B cell (primary cell): ENCODE measurements around the gene SEMA4F. TPM values are rescaled to one million over a fixed set of nuclear protein-coding genes. Genes with fewer than 3 reads are reported as not detected.

ENCODE experiments used
- ATAC-seq: fragments of 200-7000 bp; cut with Tn5 transposase; one replicate; pipeline ENCODE4 v1.10.0; 2021; ENCODE audit warnings: low read depth, mild to moderate bottlenecking, moderate number of reproducible peaks, moderate library complexity
- CTCF ChIA-PET: fragments of 350-600 bp; sonication (Branson Sonifier 250); formaldehyde crosslinking; loops from one replicate; lab custom pipeline; 2021; ENCODE audit warnings: antibody characterized with exemption, inconsistent platforms; lab: Charles Lee
- POLR2A ChIA-PET: fragments of 350-600 bp; sonication (Branson Sonifier 250); formaldehyde crosslinking; loops from one replicate; lab custom pipeline; 2021; ENCODE audit warnings: antibody characterized with exemption; lab: Charles Lee
- DNase-seq: peaks from one replicate; pipeline ENCODE4 v3.0.0; 2013
- H2AFZ ChIP-seq: 2 replicates; pipeline ENCODE4 v1.6.1; 2012; ENCODE audit warnings: mild to moderate bottlenecking, low read depth, low read length; ENCODE audit not compliant: insufficient read depth, poor library complexity, severe bottlenecking
- H3K27ac ChIP-seq, 2 donors: 1 replicate in 1 of 2; 2 replicates in 1 of 2; pipeline ENCODE4 v1.5.1; 2012 to 2013; ENCODE audit warnings: low read length in 2 of 2, mild to moderate bottlenecking in 2 of 2, moderate library complexity in 1 of 2
- H3K27me3 ChIP-seq, 4 experiments: fragments of 200-600 bp in 1 of 4; sonication (generic) in 1 of 4; replicated peaks in 1 of 4; 1 replicate in 2 of 4; 2 replicates in 2 of 4; pipeline versions ENCODE4 v1.6.1 to v1.7.0; 2013 to 2016; ENCODE audit warnings: low read length in 3 of 4, mild to moderate bottlenecking in 2 of 4, mixed read lengths in 1 of 4, moderate library complexity in 1 of 4; ENCODE audit not compliant: insufficient read depth in 4 of 4, control insufficient read depth in 3 of 4; ENCODE audit errors: control extremely low read depth in 1 of 4
- H3K36me3 ChIP-seq, 2 experiments: replicated peaks in 1 of 2; 1 replicate in 1 of 2; 2 replicates in 1 of 2; pipeline versions ENCODE4 v1.6.1 to v1.7.1; 2013; ENCODE audit warnings: low read length in 1 of 2; ENCODE audit not compliant: insufficient read depth in 2 of 2, control insufficient read depth in 1 of 2; ENCODE audit errors: control extremely low read depth in 1 of 2, extremely low read depth in 1 of 2
- H3K4me1 ChIP-seq, 2 donors: fragments of 200-600 bp in 1 of 2; sonication (generic) in 1 of 2; 1 replicate in 1 of 2; 2 replicates in 1 of 2; pipeline versions ENCODE4 v1.5.1 to v1.6.1; 2013 to 2017; ENCODE audit warnings: low read length in 2 of 2; ENCODE audit not compliant: control insufficient read depth in 2 of 2, insufficient read depth in 2 of 2
- H3K4me2 ChIP-seq: replicated peaks from 2 replicates; pipeline ENCODE3; 2012; ENCODE audit warnings: mild to moderate bottlenecking, low read depth, low read length; ENCODE audit not compliant: poor library complexity, severe bottlenecking
- H3K4me3 ChIP-seq, 5 experiments: fragments of 200-600 bp in 1 of 5; sonication (generic) in 1 of 5; 1 replicate in 3 of 5; 2 replicates in 2 of 5; pipeline versions ENCODE4 v1.5.1 to v1.7.0; 2011 to 2016; ENCODE audit warnings: low read length in 4 of 5, mild to moderate bottlenecking in 4 of 5, low read depth in 2 of 5, control low read depth in 1 of 5, moderate library complexity in 1 of 5; ENCODE audit not compliant: insufficient read depth in 1 of 5; ENCODE audit errors: control extremely low read depth in 1 of 5, extremely low read depth in 1 of 5
- H3K79me2 ChIP-seq: fragments of 200-600 bp; sonication (generic); one replicate; pipeline ENCODE4 v1.6.0; 2016; ENCODE audit warnings: low read length; ENCODE audit not compliant: control insufficient read depth, insufficient read depth
- H3K9ac ChIP-seq: fragments of 200-600 bp; sonication (generic); 2 replicates; pipeline ENCODE4 v1.6.1; 2017; ENCODE audit warnings: mild to moderate bottlenecking, low read length, moderate library complexity
- H3K9me3 ChIP-seq, 3 donors: one replicate each; pipeline versions ENCODE4 v1.6.1 to v1.7.1; 2013; ENCODE audit warnings: low read length in 2 of 3; ENCODE audit not compliant: control insufficient read depth in 2 of 3, insufficient read depth in 1 of 3; ENCODE audit errors: control extremely low read depth in 1 of 3
- H4K20me1 ChIP-seq: 2 replicates; pipeline ENCODE4 v1.6.0; 2012; ENCODE audit warnings: mild to moderate bottlenecking, low read length; ENCODE audit not compliant: insufficient read depth, control insufficient read depth, poor library complexity, severe bottlenecking
- H3K27ac Mint-ChIP-seq: one replicate; pipeline ENCODE4 v1.8.0; 2021; ENCODE audit warnings: mixed read lengths
- H3K27me3 Mint-ChIP-seq: one replicate; pipeline ENCODE4 v1.8.0; 2021; ENCODE audit warnings: mixed read lengths
- H3K4me1 Mint-ChIP-seq: one replicate; pipeline ENCODE4 v1.8.0; 2021; ENCODE audit warnings: mixed read lengths
- H3K4me3 Mint-ChIP-seq: one replicate; pipeline ENCODE4 v1.8.0; 2021; ENCODE audit warnings: mixed read lengths
- H3K9me3 Mint-ChIP-seq: one replicate; pipeline ENCODE4 v1.8.0; 2022; ENCODE audit warnings: mixed read lengths; ENCODE audit not compliant: insufficient read depth
- EZH2 ChIP-seq: IDR thresholded peaks from 2 replicates; pipeline ENCODE4 v1.6.1; 2012; ENCODE audit warnings: borderline replicate concordance, low read depth, mild to moderate bottlenecking, moderate library complexity, low read length; ENCODE audit not compliant: insufficient read depth, poor library complexity, severe bottlenecking
- WGBS: methylation state at CpG from one replicate; pipeline ENCODE4 v1.1.5; 2013; ENCODE audit warnings: missing lambda C conversion rate; ENCODE audit not compliant: insufficient coverage; 5-methylcytosine and 5-hydroxymethylcytosine counted together
- intact Hi-C: fragments of 100-400 bp; cut with micrococcal nuclease; formaldehyde crosslinking; loops from one replicate; pipeline ENCODE4 v1.10.0; 2022
- polyA plus RNA-seq: library from polyadenylated mRNA; depleted of rRNA; stranded (reverse); fragments of >200 nt; gene quantifications from 2 replicates; pipeline ENCODE4 v1.2.3, GENCODE V29; 2012
- total RNA-seq, 2 donors: library from RNA; stranded (reverse); fragments of 120-200 nt in 1 of 2; gene quantifications; 1 replicate in 1 of 2; 2 replicates in 1 of 2; pipeline versions ENCODE4 v1.2.3 to v1.2.4, GENCODE V29; 2013 to 2022
- TF ChIP-seq, protein P1 (sequence below): fragments of 200-600 bp; IDR thresholded peaks from one replicate; pipeline ENCODE4 v1.8.0; 2022; ENCODE audit warnings: antibody characterized with exemption, mild to moderate bottlenecking

The SEMA4F gene
- total and polyA plus RNA-seq, 2 donors (not counting 1 experiment from before 2014, with no cell fraction given), result 5.4 to 19.3 TPM

DNA sequence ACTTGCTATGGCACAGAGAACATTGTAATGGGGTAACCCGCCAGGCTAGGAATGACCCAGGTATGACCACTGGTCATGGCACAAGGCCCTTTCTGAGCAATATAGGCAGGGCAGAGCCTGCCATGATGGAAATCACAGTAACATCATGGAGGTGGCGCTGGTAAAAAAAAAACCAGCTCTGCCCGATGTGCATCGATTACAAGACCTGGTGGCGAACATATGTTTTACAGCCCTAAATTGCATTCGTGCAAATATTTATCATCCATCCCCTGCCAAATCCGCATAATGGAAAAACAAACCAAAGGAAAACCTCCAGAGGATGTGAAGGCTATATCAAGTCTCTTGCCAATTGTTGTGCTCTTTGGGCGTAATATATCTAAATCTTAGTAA is 60.6 kb downstream of the SEMA4F start:
- POLR2A ChIA-PET, result interaction anchor here (0.9 to 1.4 kb wide), 2 partner anchors 120 to 122 kb away, joined by 3 read pairs; no protein-coding TSS in a partner anchor
- TF ChIP-seq, protein P1, sequence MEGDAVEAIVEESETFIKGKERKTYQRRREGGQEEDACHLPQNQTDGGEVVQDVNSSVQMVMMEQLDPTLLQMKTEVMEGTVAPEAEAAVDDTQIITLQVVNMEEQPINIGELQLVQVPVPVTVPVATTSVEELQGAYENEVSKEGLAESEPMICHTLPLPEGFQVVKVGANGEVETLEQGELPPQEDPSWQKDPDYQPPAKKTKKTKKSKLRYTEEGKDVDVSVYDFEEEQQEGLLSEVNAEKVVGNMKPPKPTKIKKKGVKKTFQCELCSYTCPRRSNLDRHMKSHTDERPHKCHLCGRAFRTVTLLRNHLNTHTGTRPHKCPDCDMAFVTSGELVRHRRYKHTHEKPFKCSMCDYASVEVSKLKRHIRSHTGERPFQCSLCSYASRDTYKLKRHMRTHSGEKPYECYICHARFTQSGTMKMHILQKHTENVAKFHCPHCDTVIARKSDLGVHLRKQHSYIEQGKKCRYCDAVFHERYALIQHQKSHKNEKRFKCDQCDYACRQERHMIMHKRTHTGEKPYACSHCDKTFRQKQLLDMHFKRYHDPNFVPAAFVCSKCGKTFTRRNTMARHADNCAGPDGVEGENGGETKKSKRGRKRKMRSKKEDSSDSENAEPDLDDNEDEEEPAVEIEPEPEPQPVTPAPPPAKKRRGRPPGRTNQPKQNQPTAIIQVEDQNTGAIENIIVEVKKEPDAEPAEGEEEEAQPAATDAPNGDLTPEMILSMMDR, result no peak
- no peak for TF ChIP-seq EZH2
- H4K20me1 ChIP-seq, result no peaks in the 10 kb centered on the region
- peaks cover 0 to 20% (median 18%) of the 10 kb centered on the region in 4 experiments for H3K27me3 ChIP-seq
- Mint-ChIP-seq H3K9me3 (no peaks in the 10 kb centered on the region), H3K27me3 (peaks cover 12% of the 10 kb centered on the region), H3K27ac (no peak overlapping the region), H3K4me3 (no peak overlapping the region), H3K4me1 (peaks cover 7% of the 10 kb centered on the region)
- no peak overlapping the region for H3K4me2 ChIP-seq
- intact Hi-C loops, result loop anchor here (1.0 to 5.0 kb wide), 3 partner anchors 24 to 162 kb away; no protein-coding TSS in a partner anchor
- H3K9ac ChIP-seq, result no peak overlapping the region
- H3K4me1 ChIP-seq, result peaks cover 4 to 6% of the 10 kb centered on the region in 2 donors
- ATAC-seq, result no peak
- no peak overlapping the region for H3K4me3 ChIP-seq
- no peak for DNase-seq
- H3K79me2 ChIP-seq, result no peaks in the 10 kb centered on the region
- CTCF ChIA-PET, result interaction anchor here (1.0 to 9.1 kb wide), 26 partner anchors 9 to 913 kb away, joined by 3 to 269 read pairs (median 5); partner anchors contain the start of gene HK2
- H2AFZ ChIP-seq, result no peak overlapping the region
- H3K27ac ChIP-seq, result no peak overlapping the region
- WGBS, result 72% methylated on average over 6 of the region's 8 CpGs
- H3K36me3 ChIP-seq, result no peaks in the 10 kb centered on the region
- H3K9me3 ChIP-seq, result no peaks in the 10 kb centered on the region

DNA sequence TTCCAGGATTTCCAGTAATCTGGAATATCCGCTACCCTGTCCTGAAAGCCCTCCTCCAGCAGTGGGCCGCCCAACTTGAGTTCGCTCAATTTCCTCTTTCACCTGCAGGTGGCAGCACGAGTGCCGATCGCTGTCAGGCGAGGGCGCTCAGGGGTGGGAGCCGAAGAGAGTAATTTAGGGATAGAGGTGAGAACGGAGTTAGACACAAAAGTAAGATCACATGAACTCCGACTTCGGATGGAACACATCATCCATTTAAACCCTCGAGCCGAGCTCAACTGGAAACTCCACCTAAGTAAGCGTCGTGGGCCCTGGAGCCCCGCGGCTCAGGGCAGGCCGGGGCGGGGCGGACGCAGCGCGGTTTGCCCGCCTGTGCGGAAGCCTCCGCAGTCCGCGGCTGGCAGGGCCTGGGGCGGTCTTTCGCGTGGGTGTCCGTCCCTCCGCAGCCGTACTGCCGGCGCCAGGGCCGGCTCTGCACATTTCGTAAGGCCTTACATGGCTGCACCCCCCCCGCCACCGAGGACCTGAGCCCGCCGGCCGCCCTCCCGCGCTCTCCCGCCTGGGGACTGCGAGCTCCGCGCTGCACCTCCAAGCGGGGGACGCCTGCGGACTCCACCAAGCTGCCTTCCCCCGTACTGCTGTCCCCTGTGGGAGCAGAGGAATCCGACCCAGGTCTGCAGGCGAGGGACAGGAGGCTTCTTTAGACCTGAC is 61.2 kb downstream of the SEMA4F start:
- Mint-ChIP-seq H3K4me3 (peak overlapping the region; percentile 86), H3K27ac (peak overlapping the region; percentile 3), H3K27me3 (peaks cover 14% of the 10 kb centered on the region), H3K9me3 (no peaks in the 10 kb centered on the region), H3K4me1 (peaks cover 7% of the 10 kb centered on the region)
- WGBS, result under 1% methylated on average over 46 of the region's 56 CpGs
- Histone ChIP-seq H3K4me1 (peaks cover 4 to 6% of the 10 kb centered on the region in 2 donors), H3K4me2 (peak overlapping the region; percentile 92), H3K9ac (peak overlapping the region; percentile 68), H2AFZ (peak overlapping the region; percentile 93), H3K36me3 (no peaks in the 10 kb centered on the region), H3K27me3 (peaks cover 0 to 20% (median 18%) of the 10 kb centered on the region in 4 experiments), H4K20me1 (no peaks in the 10 kb centered on the region), H3K79me2 (no peaks in the 10 kb centered on the region), H3K4me3 (peak overlapping the region; percentile 30 to 69 (median 55)), H3K9me3 (no peaks in the 10 kb centered on the region), H3K27ac (no peak overlapping the region)
- intact Hi-C loops, result loop anchor here (1.0 to 5.0 kb wide), 3 partner anchors 25 to 161 kb away; no protein-coding TSS in a partner anchor
- no peak for TF ChIP-seq EZH2
- TF ChIP-seq, protein P1, result peak; percentile 97
- DNase-seq (peak; percentile 88), ATAC-seq (peak; percentile 87)
- ChIA-PET POLR2A (interaction anchor here (0.9 to 1.4 kb wide), 2 partner anchors 120 to 122 kb away, joined by 3 read pairs; no protein-coding TSS in a partner anchor), CTCF (interaction anchor here (0.7 to 9.1 kb wide), 21 partner anchors 10 to 185 kb away, joined by 3 to 269 read pairs (median 5); partner anchors contain the start of gene HK2)
